WTC11 (cell line): Measurements from ENCODE around the gene B3GALNT1. TPM values are rescaled to one million over a fixed set of nuclear protein-coding genes. Genes with fewer than 3 reads are reported as not detected.

Experiments
- ATAC-seq: fragments of 200-7000 bp; cut with Tn5 transposase; 2 replicates; pipeline ENCODE4 v1.10.0; 2021; ENCODE audit warnings: mild to moderate bottlenecking, moderate library complexity
- Bru-seq: library from RNA; stranded (reverse); fragments of 400-500 nt; gene quantifications from one replicate; lab custom pipeline; 2021; lab: Mats Ljungman, UMichigan
- CTCF ChIA-PET: fragments of 300-600 bp; sonication (Branson Sonifier 250); formaldehyde crosslinking; loops from one replicate; lab custom pipeline; 2021; ENCODE audit warnings: antibody characterized with exemption; lab: Charles Lee
- POLR2A ChIA-PET: fragments of 350-600 bp; sonication (Branson Sonifier 250); formaldehyde crosslinking; loops from one replicate; lab custom pipeline; 2021; ENCODE audit warnings: antibody characterized with exemption; lab: Charles Lee
- DNase-seq: peaks from one replicate; pipeline ENCODE4 v3.0.0; 2021; ENCODE audit warnings: low spot score
- H3K27ac Mint-ChIP-seq: 2 replicates; pipeline ENCODE4 v1.8.0; 2021; ENCODE audit warnings: mixed read lengths
- H3K27me3 Mint-ChIP-seq: 2 replicates; pipeline ENCODE4 v1.8.0; 2021; ENCODE audit warnings: low read depth, mild to moderate bottlenecking, moderate library complexity, mixed read lengths
- H3K36me3 Mint-ChIP-seq: 2 replicates; pipeline ENCODE4 v1.8.0; 2021; ENCODE audit warnings: mixed read lengths
- H3K4me1 Mint-ChIP-seq: 2 replicates; pipeline ENCODE4 v1.8.0; 2022; ENCODE audit warnings: mixed read lengths
- H3K4me3 Mint-ChIP-seq: 2 replicates; pipeline ENCODE4 v1.8.0; 2021; ENCODE audit warnings: mild to moderate bottlenecking, moderate library complexity, mixed read lengths
- H3K9me3 Mint-ChIP-seq: 2 replicates; pipeline ENCODE4 v1.8.0; 2021; ENCODE audit warnings: mixed read lengths
- AR ChIP-seq: fragments of 250-450 bp; sonication (Bioruptor Pico); IDR thresholded peaks from 2 replicates; pipeline ENCODE4 v1.9.0; 2021; ENCODE audit warnings: mild to moderate bottlenecking
- ATF1 ChIP-seq: sonication (generic); formaldehyde crosslinking; IDR thresholded peaks from 2 replicates; pipeline ENCODE4 v1.8.1; 2023; ENCODE audit warnings: mild to moderate bottlenecking, moderate library complexity, missing genetic modification reagents
- E2F4 ChIP-seq: sonication (generic); formaldehyde crosslinking; IDR thresholded peaks from 2 replicates; pipeline ENCODE4 v1.8.1; 2022; ENCODE audit warnings: low read depth, mild to moderate bottlenecking, moderate library complexity, missing genetic modification reagents, borderline replicate concordance
- FOXJ3 ChIP-seq: sonication (generic); formaldehyde crosslinking; IDR thresholded peaks from 2 replicates; pipeline ENCODE4 v1.9.0; 2021; ENCODE audit warnings: missing genetic modification reagents, mild to moderate bottlenecking, borderline replicate concordance
- FOXP1 ChIP-seq: sonication (generic); formaldehyde crosslinking; IDR thresholded peaks from 2 replicates; pipeline ENCODE4 v1.8.0; 2022; ENCODE audit warnings: missing genetic modification reagents, mild to moderate bottlenecking, moderate library complexity, borderline replicate concordance
- GRHL2 ChIP-seq: fragments of 250-450 bp; sonication (Bioruptor Pico); IDR thresholded peaks from 2 replicates; pipeline ENCODE4 v1.8.0; 2022; ENCODE audit warnings: mild to moderate bottlenecking, moderate library complexity; ENCODE audit not compliant: insufficient replicate concordance, severe bottlenecking
- GTF2I ChIP-seq: fragments of 250-450 bp; sonication (Bioruptor Pico); conservative IDR thresholded peaks from 2 replicates; pipeline ENCODE4 v1.4.0; 2021; ENCODE audit warnings: mild to moderate bottlenecking
- NFATC4 ChIP-seq: fragments of 250-450 bp; sonication (Bioruptor Pico); IDR thresholded peaks from 2 replicates; pipeline ENCODE4 v1.9.0; 2021; ENCODE audit warnings: mild to moderate bottlenecking
- NFE2L1 ChIP-seq: sonication (generic); formaldehyde crosslinking; IDR thresholded peaks from 2 replicates; pipeline ENCODE4 v1.8.1; 2023; ENCODE audit warnings: missing genetic modification reagents
- NFYB ChIP-seq: sonication (generic); formaldehyde crosslinking; conservative IDR thresholded peaks from 2 replicates; pipeline ENCODE4 v1.8.0; 2022; ENCODE audit warnings: low read depth, missing genetic modification reagents
- PRDM15 ChIP-seq: sonication (generic); formaldehyde crosslinking; IDR thresholded peaks from 2 replicates; pipeline ENCODE4 v1.8.0; 2022; ENCODE audit warnings: missing genetic modification reagents
- SMAD3 ChIP-seq: sonication (generic); formaldehyde crosslinking; IDR thresholded peaks from 2 replicates; pipeline ENCODE4 v1.8.0; 2022; ENCODE audit warnings: missing genetic modification reagents, mild to moderate bottlenecking, borderline replicate concordance
- ZNF263 ChIP-seq: sonication (generic); formaldehyde crosslinking; IDR thresholded peaks from 2 replicates; pipeline ENCODE4 v1.8.1; 2022; ENCODE audit warnings: low read depth, mild to moderate bottlenecking, moderate library complexity, missing genetic modification reagents
- ZNF396 ChIP-seq: fragments of 250-450 bp; sonication (Bioruptor Pico); IDR thresholded peaks from 2 replicates; pipeline ENCODE4 v1.8.0; 2021; ENCODE audit warnings: mild to moderate bottlenecking, moderate library complexity, borderline replicate concordance
- long read RNA-seq, 3 experiments: library from RNA in 1 of 3; library from capped mRNA in 1 of 3; library from polyadenylated mRNA in 1 of 3; unstranded in 2 of 3; stranded (forward) in 1 of 3; transcript quantifications; one replicate each; pipeline ENCODE4 v2.0.0, GENCODE V29; 2021
- total RNA-seq: library from RNA; stranded (reverse); gene quantifications from 3 replicates; pipeline ENCODE4 v1.2.3, GENCODE V29; 2021
- TF ChIP-seq, protein P1 (sequence below): sonication (generic); formaldehyde crosslinking; IDR thresholded peaks from 2 replicates; pipeline ENCODE4 v1.8.0; 2023; ENCODE audit warnings: missing genetic modification reagents
- TF ChIP-seq, protein P2 (sequence below): sonication (generic); formaldehyde crosslinking; IDR thresholded peaks from 2 replicates; pipeline ENCODE4 v1.8.0; 2022; ENCODE audit warnings: mild to moderate bottlenecking, missing genetic modification reagents
- TF ChIP-seq, protein P3 (sequence below): sonication (generic); formaldehyde crosslinking; IDR thresholded peaks from 2 replicates; pipeline ENCODE4 v1.8.1; 2023; ENCODE audit warnings: mild to moderate bottlenecking, moderate library complexity, missing genetic modification reagents

The B3GALNT1 gene, protein sequence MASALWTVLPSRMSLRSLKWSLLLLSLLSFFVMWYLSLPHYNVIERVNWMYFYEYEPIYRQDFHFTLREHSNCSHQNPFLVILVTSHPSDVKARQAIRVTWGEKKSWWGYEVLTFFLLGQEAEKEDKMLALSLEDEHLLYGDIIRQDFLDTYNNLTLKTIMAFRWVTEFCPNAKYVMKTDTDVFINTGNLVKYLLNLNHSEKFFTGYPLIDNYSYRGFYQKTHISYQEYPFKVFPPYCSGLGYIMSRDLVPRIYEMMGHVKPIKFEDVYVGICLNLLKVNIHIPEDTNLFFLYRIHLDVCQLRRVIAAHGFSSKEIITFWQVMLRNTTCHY
- total RNA-seq, result 4.2 to 6.0 TPM (median 5.0 TPM) in 3 replicates
- Bru-seq, nascent RNA, result percentile 50 among the genes with signal in this experiment
- long read RNA-seq, experiment 1, transcript B3GALNT1-211 (6 exons, 552 nt), result minor isoform, 5 of 41 reads
- long read RNA-seq, experiment 1, transcript B3GALNT1-212 (5 exons, 1,660 nt), result minor isoform, 6 of 41 reads
- long read RNA-seq, experiment 1, transcript B3GALNT1-201 (5 exons, 3,313 nt), result major isoform, 14 of 41 reads
- long read RNA-seq, experiment 1, partial matches to known transcripts, result 2 of 41 reads
- long read RNA-seq, experiment 1, other reads (novel, unspliced or antisense), result 9 of 41 reads
- long read RNA-seq, experiment 2, partial matches to known transcripts, result 0 of 3 reads
- long read RNA-seq, experiment 2, other reads (novel, unspliced or antisense), result 3 of 3 reads
- long read RNA-seq, experiment 3, partial matches to known transcripts, result 0 of 6 reads
- long read RNA-seq, experiment 3, other reads (novel, unspliced or antisense), result 1 of 6 reads

DNA sequence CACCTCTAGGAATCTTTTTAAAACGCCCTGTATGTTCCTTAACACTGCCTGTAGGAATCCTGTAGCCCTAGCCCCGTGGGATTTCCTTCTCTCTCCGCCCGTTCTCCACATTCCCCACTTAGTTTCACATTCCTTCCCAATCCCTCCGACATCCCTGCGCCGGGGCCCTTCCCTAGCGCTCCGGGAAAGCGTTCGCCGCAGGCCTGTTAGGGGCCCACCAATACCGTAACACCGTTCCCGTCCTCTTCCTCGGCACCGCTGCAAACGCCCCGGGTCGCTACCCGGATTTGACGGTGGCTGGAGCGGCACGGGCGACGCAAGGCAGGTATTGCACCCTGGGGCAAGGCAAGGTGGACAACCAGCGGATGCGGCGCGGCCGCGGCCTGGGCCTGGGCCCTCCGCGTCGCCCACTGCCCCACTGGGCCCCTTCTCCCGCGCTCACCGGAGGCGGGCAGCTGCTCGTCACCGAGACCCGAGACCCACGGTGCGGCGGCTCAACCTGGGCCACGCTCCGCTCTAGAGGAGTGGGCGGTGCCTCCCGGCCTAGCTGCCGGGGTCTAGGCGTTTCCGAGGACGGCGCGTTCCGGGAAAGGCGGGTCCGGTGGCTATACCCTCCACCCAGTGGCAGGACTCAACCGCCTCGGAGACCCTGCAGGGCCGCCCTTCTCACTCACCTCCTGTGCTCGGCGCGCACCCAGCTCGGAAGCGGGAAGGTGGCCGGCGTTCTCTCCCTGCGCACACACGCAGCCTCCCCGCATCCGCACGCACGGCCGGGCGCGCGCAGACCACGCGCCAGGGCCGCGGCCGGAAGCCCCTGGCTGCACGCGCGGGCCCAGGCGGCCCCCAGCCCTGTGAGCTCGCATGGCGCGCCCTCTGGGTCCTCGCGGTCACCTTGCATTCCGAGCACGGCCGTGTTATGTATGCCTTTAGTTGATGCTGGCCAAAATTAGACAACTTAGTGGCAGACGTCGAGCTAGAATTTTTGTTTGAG lies at the start of gene B3GALNT1:
Gene B3GALNT1, minus strand, starts transcription at position 789 of the 991 bp plus-strand sequence. CDS start 18,595 bp downstream, outside the sequence.
- Mint-ChIP-seq H3K36me3 (peaks cover 7% of the 10 kb centered on the region), H3K4me1 (peaks cover 12% of the 10 kb centered on the region), H3K27me3 (peaks cover 37% of the 10 kb centered on the region), H3K9me3 (no peaks in the 10 kb centered on the region), H3K4me3 (peak within 1 kb of the TSS; percentile 81), H3K27ac (no peak within 1 kb of the TSS)
- peak; percentile 73 for DNase-seq
- CTCF ChIA-PET, result interaction anchor here (0.6 to 1.4 kb wide), 5 partner anchors 8 to 323 kb away, joined by 3 to 5 read pairs (median 4); no protein-coding TSS in a partner anchor
- ATAC-seq, result peak; percentile 87
- POLR2A ChIA-PET, result interaction anchor here (0.6 kb wide), 1 partner anchor 35 kb away, joined by 3 read pairs; no protein-coding TSS in a partner anchor
- TF ChIP-seq AR (CRISPR knock-in tag) (no peak), PRDM15 (CRISPR knock-in tag) (peak; percentile 60; the same call in 1 of the 2 replicates), NFYB (CRISPR knock-in tag) (peak; percentile 49), ZNF396 (CRISPR knock-in tag) (no peak), SMAD3 (peak; percentile 72; the same call in 1 of the 2 replicates), FOXJ3 (CRISPR knock-in tag) (no peak), ZNF263 (CRISPR knock-in tag) (peak; percentile 89), NFE2L1 (CRISPR knock-in tag) (peak; percentile 86; the same call in 1 of the 2 replicates), FOXP1 (CRISPR knock-in tag) (peak; percentile 99), GTF2I (CRISPR knock-in tag) (no peak), E2F4 (CRISPR knock-in tag) (peak; percentile 80; the same call in 1 of the 2 replicates), ATF1 (peak; percentile 66; the same call in 1 of the 2 replicates), GRHL2 (CRISPR knock-in tag) (no peak), NFATC4 (CRISPR knock-in tag) (no peak)
- TF ChIP-seq, protein P1, sequence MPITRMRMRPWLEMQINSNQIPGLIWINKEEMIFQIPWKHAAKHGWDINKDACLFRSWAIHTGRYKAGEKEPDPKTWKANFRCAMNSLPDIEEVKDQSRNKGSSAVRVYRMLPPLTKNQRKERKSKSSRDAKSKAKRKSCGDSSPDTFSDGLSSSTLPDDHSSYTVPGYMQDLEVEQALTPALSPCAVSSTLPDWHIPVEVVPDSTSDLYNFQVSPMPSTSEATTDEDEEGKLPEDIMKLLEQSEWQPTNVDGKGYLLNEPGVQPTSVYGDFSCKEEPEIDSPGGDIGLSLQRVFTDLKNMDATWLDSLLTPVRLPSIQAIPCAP (CRISPR knock-in tag), result peak; percentile 94
- TF ChIP-seq, protein P2, sequence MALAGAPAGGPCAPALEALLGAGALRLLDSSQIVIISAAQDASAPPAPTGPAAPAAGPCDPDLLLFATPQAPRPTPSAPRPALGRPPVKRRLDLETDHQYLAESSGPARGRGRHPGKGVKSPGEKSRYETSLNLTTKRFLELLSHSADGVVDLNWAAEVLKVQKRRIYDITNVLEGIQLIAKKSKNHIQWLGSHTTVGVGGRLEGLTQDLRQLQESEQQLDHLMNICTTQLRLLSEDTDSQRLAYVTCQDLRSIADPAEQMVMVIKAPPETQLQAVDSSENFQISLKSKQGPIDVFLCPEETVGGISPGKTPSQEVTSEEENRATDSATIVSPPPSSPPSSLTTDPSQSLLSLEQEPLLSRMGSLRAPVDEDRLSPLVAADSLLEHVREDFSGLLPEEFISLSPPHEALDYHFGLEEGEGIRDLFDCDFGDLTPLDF (CRISPR knock-in tag), result peak; percentile 92
- TF ChIP-seq, protein P3, sequence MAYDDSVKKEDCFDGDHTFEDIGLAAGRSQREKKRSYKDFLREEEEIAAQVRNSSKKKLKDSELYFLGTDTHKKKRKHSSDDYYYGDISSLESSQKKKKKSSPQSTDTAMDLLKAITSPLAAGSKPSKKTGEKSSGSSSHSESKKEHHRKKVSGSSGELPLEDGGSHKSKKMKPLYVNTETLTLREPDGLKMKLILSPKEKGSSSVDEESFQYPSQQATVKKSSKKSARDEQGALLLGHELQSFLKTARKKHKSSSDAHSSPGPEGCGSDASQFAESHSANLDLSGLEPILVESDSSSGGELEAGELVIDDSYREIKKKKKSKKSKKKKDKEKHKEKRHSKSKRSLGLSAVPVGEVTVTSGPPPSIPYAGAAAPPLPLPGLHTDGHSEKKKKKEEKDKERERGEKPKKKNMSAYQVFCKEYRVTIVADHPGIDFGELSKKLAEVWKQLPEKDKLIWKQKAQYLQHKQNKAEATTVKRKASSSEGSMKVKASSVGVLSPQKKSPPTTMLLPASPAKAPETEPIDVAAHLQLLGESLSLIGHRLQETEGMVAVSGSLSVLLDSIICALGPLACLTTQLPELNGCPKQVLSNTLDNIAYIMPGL, result peak; percentile 87; the same call in 1 of the 2 replicates
